Astrocyte of the hippocampus (primary cell): Measurements from ENCODE around the gene TMEM38A.

Experiments used
- DNase-seq: peaks from one replicate; pipeline ENCODE4 v3.0.0; 2011; ENCODE audit warnings: low read depth, low spot score

TMEM38A gene, protein sequence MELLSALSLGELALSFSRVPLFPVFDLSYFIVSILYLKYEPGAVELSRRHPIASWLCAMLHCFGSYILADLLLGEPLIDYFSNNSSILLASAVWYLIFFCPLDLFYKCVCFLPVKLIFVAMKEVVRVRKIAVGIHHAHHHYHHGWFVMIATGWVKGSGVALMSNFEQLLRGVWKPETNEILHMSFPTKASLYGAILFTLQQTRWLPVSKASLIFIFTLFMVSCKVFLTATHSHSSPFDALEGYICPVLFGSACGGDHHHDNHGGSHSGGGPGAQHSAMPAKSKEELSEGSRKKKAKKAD

DNA sequence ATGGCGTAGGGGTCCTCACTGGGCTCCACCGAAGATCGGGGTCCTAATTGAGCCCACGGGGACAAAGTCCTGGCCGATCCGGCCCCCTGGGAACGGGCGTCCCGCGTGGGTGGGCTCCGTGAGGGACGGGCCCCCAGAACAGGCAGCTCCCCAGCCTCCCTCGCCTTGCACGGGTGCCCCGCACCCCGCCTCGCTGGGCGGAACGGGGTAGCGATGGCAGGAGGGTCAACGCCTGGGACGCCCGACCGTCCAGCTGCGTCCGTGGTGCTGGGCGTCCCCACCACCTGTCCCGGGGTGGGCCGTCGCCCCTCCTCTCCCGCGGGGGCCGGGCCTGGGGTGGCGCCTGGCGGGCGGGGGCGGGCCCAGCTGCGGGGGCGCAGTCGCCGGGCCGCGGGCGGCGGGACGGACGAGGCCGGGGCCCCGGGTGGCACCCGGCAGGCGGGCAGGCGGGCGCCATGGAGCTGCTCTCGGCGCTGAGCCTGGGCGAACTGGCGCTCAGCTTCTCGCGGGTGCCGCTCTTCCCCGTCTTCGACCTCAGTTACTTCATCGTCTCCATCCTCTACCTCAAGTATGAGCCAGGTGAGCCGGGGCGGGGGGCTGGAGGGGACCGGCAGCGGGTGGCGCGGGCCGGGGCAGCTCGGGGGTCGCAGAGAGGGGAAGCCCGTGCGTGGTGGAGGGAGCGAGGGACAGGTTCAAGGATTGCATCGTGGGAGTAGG, at the start of gene TMEM38A:
Gene TMEM38A, plus strand, starts transcription at position 377 of the 717 bp plus-strand sequence. Its CDS starts 79 bp downstream, at position 456.
- DNase-seq: peak; percentile 49

- no peak for DNase-seq
Observed at GRCh38 chr19:16612636-16613035, 48.3 kb upstream of the TMEM38A start.

DNA sequence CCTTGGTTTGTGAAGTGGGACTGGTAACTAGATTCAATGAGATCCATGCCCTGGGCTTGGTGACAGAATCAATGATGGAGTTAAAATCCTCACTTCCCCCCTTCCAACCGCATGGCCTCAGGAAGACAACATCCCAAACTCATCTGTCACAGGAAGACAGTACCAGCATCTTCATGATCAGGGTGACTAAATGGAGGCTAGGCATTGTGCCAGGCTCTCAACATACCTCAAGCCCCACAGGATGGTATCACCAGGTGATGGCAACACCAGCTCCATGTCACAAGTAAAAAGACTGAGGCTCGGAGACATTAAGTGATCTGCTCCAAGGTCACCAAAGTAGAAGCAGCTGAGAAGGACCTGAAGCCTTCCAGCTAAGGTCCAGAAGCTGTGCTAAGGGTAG, 47.1 kb upstream of the TMEM38A start:
- no peak for DNase-seq

GRCh38 chr19:16614941-16615340, 46.0 kb upstream of the TMEM38A start:
- DNase-seq: no peak

DNA sequence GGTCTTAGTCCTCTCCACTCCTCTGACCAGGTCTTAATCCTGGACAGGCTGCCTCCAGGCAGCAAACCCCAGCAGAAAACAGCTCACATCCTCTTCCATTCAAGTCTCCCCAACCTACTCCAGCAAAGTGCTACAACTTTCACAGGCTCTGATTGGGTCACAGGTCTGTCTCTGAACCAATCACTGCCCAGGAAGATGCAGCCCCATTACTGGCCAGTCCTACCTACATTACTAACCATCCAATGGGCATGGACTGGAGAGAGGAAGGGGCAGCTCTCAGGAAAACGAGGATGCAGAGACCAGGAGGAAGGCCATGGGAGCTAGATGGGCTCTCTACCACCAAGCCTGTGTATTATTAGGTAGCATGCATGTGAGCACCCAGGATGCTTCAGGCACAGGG, 45.1 kb upstream of the TMEM38A start:
- DNase-seq: no peak

DNA sequence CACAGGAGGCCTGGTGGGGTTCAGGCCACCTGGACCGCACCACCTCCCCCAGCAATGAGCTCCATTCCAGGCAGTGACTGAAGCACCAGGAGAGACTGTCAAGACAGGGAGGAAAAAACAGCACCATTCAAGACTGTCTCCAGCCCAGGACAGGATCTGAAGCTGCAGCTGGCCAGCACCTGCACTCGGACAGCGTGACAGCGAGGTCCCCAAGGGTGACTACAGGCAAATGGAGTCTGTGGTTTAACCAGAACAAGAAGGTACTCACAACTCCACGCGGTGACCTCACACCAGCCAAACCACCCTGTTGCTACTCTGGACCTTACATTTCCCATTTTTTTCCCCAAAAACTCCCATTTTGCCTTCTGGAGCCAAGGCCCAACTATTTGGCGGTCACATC, 42.7 kb upstream of the TMEM38A start:
- no peak for DNase-seq

DNA sequence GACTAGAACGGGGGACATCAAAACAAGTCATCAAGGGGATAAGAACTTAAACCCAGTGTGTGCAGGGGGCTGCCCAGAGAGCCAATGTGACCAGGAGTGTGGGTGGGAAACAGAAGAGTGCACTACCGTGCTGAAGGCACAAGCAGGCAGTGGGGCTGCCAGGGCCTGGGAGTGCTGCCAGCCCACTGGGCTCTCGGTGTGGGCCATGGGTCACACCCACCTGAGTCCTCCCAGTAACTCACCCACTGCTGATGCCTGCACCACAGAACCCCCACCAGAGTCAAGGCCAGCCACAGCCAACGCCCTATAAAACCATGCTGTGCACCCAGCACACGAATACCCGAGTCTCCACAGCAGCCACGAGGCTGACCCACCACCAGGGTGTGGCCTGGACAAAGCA, 41.5 kb upstream of the TMEM38A start:
- DNase-seq: peak; percentile 46

GRCh38 chr19:16620018-16620417, 40.9 kb upstream of the TMEM38A start:
- DNase-seq: no peak

DNA sequence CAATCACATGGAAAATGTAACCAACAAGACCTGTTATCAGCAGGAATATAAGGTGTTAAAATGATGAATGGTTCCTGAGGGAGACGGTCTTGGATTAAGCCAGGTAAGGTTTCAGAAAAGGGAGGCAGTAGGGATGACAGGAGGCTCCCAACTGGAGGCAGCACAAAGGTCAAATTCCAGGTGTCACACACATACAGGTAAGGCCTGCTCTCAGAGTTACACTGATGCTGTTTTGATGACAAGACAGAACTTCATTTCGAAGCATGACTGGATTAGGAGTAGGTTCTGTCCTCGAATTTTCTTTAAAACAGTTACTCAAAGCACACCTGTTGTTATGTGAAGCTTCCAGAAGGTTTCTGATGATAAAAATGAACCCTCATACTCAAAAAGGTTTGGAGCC, 40.4 kb upstream of the TMEM38A start:
- no peak for DNase-seq

DNA sequence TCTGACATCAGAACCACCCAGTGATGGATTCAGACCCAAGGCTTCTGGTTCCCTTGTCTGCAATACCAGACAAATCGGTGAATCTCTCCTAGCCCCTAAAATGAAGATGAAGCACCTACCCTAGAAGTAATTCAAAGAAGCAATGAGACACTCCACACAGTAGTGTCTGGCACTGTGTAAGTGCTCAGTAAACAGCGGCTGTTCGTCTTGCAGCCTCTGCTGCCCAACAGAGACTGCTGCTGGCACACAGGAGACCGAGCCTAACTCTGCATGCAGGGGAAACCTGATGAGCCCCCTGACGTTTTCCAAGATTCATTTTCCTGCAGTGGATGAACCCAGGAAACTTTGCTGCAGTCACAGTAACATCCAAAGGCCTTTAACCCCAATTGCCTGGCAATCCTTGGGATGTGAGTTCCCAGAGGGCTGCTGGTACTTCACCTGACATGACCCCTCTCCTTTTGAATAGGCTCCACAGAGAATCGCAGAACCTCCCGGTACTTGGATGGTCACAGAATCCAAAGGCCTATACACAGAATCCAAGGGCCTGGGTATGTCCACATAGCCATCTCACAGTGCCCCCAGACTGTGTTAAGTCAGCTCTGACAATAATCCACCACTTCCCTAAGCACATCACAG, 39.7 kb upstream of the TMEM38A start:
- no peak for DNase-seq

DNA sequence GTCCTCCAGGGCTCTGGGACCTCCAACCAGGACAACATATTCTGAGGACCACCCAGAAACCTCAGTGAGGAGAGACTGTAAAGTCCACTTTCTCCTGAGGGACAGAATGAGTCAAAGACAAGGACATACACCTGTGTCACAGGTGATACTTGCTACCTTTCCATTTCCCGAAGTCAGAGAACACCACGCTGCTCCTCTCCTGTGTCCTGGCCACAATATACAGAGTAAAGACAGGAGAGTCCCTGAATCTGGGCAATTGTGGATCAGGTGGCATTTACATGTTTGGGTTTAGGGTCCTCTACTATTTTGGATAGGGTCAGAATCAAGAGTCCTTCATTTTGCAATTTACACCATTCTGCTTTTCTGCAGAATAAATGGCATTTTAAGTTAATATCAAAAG, 37.9 kb upstream of the TMEM38A start:
- DNase-seq: no peak

- DNase-seq: no peak
Observed at GRCh38 chr19:16623576-16623975, 37.4 kb upstream of the TMEM38A start.

DNA sequence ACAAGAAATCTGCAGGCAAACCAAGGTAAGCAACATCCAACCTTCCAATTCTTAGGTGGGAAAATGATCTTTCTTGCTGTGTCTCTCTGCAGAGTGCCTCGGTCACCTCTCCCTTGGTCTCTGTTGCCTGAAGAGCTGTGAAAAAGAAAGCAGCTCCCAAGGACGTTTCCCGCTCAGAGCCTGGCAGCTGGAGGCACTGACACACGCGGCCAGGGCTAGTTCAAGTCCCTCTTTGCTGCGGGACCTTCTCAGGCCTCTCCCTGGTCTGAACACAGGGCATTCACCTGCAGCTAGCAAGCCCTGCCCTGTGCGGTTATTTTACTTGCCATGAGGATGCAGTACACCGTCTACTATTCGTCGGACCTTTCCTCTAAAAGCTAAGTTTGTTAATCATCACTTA, 36.7 kb upstream of the TMEM38A start:
- no peak for DNase-seq

DNA sequence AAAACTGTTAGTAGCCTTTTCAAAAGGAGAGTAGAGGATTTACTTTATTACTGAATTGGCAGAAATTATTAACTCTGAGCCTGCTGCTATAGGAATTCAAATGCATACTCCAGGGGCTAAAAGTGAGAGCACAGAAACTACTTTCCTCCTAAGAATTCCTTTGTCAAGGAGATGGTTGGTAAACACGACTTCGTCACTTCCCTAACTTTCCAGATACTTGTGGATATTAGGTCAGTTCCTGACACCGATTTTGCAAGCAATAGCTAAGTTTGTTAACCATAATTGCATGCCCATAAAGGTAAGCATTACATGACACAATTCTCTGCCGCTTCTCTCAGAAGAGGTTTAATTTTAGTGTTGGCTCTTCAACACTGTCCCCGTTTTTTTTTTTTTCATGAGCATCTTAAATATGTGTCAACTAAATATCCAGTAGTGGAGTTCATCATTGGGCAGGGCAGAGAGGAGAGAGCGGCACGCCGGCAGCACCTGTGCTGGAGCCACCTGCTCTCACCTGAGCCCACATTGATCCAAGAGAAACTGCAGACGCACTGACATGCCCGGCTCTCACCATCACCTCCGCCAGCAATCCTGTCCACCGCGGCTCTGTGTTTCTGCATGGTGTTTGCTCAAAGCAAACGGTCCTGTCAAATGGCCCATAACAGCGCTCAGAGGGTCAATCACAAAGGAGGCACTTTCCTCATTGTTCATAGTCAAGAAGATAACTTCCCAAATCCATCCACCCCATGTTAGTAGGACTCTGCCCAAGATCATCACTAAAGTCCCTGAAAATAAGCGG, 35.6 kb upstream of the TMEM38A start:
- DNase-seq: no peak

DNA sequence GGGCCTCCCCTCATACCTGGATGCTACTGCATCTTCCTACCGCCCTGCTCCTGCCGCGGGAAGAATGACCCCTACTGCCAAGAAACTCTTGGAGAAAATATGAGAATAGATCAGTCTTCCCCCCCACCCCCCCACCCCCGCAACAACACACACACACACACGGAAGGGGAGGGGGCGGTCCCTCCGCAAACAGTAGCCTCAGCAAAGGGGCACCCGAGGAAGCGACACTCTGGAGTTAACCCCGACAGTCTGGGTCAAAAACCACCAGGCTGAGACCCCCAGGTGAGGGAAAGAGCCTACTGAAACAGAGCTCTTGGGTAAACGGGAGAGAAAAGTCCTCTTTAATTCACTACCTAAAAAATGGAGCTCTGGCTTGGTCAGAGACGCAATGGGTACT, 34.1 kb upstream of the TMEM38A start:
- peak; percentile 28 for DNase-seq

DNA sequence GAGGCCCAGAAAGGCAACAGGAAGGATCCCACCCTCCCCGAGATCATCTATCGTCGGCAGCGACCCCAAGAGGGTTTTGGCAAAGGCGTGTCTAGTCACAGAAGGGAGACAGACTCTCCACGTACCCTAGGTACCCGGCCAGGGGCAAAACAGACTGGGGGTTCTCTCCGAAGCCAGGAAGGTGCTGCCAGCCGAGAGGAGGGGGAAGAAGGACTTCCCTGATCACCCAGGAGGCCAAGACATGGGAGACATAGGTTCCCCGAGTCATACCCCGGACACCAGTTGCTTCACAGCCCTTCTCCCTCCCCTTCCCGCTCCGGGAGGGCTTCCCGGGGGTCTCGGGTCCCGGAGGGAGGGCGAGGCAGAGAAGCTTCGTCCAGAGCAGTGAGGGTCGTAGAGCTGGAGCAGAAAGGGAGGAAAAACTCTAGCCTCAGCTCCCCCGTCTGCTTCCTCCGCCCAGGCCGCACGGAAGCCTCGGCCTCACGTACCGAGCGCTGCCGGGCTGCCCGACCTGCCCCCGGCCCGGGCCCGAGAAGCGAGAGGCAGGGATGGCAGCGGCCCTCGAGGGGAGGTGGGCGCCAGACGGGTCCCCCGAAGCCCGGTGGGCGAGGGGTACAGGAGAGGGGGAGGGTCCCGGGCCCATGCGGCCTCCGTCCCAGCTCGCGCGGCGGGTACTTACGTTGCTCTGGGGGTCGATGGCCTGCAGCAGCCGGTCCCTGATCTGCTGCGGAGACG, 33.6 kb upstream of the TMEM38A start:
- DNase-seq: peak; percentile 29

- DNase-seq: no peak
Observed at GRCh38 chr19:16627928-16628182, 33.1 kb upstream of the TMEM38A start.

GRCh38 chr19:16628183-16628983, 32.6 kb upstream of the TMEM38A start, which contains the start of gene MED26:
Gene MED26 (minus strand): TSS chr19:16628204. CDS start chr19:16627943, 261 bp downstream.
- peak; percentile 99 for DNase-seq

DNA sequence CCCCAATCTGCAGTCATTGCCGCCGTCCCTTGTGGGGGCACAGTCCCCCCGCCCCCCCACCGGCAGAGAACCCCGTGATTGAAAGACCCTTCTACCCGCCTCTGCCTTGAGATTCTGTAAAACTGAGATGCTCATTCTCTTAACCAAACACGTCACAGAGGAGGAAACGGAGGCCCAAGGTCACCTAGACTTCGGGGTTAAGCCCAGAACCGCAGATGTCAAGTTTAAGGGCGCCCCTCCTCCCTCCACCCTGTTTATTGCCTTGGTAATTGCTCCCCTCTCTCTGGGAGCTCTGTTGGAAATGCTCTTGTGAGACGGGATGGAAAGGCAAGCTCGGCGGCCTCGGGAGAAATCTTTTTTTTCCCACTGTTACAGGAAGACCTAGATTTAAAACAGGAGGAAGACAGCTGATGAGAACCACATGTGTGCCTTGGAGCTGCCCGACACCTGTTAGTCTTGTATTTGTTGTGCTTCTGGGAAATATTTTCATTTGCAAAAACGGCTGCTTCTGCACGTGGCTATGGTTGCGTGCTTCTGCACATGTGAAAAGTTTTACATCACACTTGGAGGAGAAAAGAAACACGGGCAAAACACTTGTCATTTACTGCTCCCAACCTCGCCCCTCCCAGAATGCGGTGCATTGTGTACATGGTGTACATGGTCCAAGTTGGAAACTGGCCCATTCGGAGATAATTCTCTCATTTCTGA, 31.8 kb upstream of the TMEM38A start:
- DNase-seq: no peak

- no peak for DNase-seq
Observed at GRCh38 chr19:16631465-16631864, 29.5 kb upstream of the TMEM38A start.
